ENCODE data around the gene SCN8A. TPM values are rescaled to one million over a fixed set of nuclear protein-coding genes. Genes with fewer than 3 reads are reported as not detected.

The SCN8A gene
- total RNA-seq (under 1 TPM; 0.05 to 0.44 (median 0.26) TPM), polyA plus RNA-seq (under 1 TPM; 0.03 to 0.08 (median 0.05) TPM)
- long read RNA-seq, donor 1 = 0 reads
- long read RNA-seq, donor 2 = 0 reads

DNA sequence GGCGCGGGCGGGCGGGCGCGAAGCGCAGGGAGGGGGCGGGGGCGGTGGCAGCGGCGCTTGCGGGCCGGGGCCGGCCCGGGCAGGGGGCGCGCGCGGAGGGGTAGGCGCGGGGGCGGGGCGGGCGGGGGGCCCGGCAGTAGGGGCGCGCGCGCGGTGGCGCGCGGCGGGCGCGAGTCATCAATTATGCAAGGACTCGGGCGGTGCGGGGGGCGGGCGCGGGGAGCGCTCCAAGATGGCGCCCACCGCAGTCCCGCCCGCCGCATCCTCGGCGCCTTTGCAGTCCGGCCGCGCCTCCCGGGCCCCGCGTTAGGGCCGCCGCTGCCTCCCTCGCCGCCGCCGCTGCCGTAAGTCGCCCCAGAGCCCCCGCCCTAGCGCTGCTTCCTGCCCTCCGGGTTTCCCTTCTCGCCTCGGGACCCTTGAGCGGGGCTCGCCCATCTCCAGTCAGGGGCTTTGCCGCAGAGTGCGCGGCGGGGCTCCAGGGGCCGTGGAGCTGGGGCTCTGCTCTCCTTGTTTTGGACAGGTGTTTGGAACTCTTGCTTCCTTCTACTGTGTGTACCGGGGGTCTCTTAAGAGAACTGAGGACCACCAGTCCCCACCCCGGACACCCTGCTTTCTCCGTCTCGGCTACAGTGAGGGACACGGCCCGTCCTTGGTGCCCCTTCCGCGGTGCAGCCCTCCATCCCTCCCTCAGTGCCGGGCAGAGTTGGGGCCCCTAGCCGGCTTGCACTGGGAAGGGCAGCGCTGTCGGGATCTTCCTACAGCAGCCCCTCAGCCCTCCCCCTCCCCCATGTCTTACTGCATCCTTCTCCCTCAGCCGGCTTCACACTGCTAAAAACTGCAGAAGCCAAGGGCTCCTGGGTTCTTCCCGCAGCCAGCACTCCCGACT is at the start of gene SCN8A:
Gene SCN8A (plus strand): TSS at position 218 of the 886 bp plus-strand sequence. CDS start 71,585 bp downstream, outside the sequence.
- peak within 1 kb of the TSS; percentile 69 for H3K4me3 ChIP-seq
- intact Hi-C loops (cut with DNase I) = no loop called here
- 0 to 2% (median 0%) methylated on average over 31 to 85 of the region's 91 CpGs for WGBS, 3 donors
- H3K4me1 ChIP-seq = no peaks in the 10 kb centered on the region
- H3K27me3 ChIP-seq (ENCODE audit: insufficient read depth in 3 of 3, low read length in 2 of 3) = peaks cover 5 to 53% (median 7%) of the 10 kb centered on the region in 3 donors
- ATAC-seq (no peak), DNase-seq (peak; percentile 27 to 54)
- TF ChIP-seq, protein P1, sequence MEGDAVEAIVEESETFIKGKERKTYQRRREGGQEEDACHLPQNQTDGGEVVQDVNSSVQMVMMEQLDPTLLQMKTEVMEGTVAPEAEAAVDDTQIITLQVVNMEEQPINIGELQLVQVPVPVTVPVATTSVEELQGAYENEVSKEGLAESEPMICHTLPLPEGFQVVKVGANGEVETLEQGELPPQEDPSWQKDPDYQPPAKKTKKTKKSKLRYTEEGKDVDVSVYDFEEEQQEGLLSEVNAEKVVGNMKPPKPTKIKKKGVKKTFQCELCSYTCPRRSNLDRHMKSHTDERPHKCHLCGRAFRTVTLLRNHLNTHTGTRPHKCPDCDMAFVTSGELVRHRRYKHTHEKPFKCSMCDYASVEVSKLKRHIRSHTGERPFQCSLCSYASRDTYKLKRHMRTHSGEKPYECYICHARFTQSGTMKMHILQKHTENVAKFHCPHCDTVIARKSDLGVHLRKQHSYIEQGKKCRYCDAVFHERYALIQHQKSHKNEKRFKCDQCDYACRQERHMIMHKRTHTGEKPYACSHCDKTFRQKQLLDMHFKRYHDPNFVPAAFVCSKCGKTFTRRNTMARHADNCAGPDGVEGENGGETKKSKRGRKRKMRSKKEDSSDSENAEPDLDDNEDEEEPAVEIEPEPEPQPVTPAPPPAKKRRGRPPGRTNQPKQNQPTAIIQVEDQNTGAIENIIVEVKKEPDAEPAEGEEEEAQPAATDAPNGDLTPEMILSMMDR (IDR thresholded peaks at IDR 0.05) = no peak
- no peaks in the 10 kb centered on the region for H3K9me3 ChIP-seq
- H3K36me3 ChIP-seq (ENCODE audit: insufficient read depth in 1 of 2, low read depth in 1 of 2) = no peaks in the 10 kb centered on the region
- H3K27ac ChIP-seq = no peak within 1 kb of the TSS

DNA sequence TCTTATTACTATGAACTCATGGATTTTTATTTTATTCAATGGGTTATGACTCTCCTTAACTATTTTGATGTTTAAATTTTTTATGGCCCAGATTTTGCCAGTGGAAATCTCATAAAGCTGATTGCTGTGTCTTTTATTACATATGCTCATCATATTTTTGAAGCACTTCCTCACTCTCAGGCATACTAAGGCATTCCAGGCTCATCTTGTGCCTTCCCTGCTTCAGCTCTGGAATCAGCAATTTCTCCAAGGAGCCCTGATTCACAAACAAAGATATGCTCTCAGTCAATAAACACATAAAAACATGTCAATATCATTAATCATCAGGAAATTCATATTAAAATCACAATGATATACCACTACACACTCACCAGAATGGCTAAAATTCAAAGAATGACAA is 44.9 kb upstream of the SCN8A start:
- intact Hi-C loops (cut with DNase I) = no loop called here
- H3K9me3 ChIP-seq = no peaks in the 10 kb centered on the region
- H3K36me3 ChIP-seq (ENCODE audit: insufficient read depth in 1 of 2, low read depth in 1 of 2) = no peaks in the 10 kb centered on the region
- ATAC-seq (no peak), DNase-seq (no peak)
- no peaks in the 10 kb centered on the region for H3K4me1 ChIP-seq
- no peak overlapping the region for H3K27ac ChIP-seq
- TF ChIP-seq, protein P1 (IDR thresholded peaks at IDR 0.05) = no peak
- H3K4me3 ChIP-seq = no peak overlapping the region
- peaks cover 0 to 37% (median 2%) of the 10 kb centered on the region in 3 donors for H3K27me3 ChIP-seq (ENCODE audit: insufficient read depth in 3 of 3, low read length in 2 of 3)

DNA sequence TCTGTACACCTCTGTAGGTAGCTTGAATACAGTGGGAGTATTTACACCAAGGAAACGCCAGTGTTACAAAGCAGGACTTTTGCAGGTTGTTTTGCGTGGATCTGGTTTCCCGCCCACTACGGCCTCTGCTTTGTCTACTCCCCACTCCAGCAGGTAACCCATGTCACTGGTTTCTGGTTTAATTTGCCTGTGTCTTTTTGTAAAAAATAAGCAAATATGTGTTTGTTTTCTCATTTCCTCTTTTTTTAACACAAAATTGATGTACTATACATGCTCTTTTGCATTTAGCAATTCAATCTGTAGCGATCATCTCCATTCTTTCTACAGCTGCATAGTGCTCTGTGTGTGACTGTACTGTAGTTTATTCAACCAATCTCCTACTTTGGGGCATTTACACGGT is 43.4 kb upstream of the SCN8A start:
- Histone ChIP-seq H3K9me3 (no peaks in the 10 kb centered on the region), H3K4me1 (no peaks in the 10 kb centered on the region), H3K36me3 (ENCODE audit: insufficient read depth in 1 of 2, low read depth in 1 of 2) (no peaks in the 10 kb centered on the region), H3K27ac (no peak overlapping the region), H3K27me3 (ENCODE audit: insufficient read depth in 3 of 3, low read length in 2 of 3) (peaks cover 0 to 39% (median 4%) of the 10 kb centered on the region in 3 donors), H3K4me3 (no peak overlapping the region)
- 79 to 80% (median 80%) methylated on average over 6 of the region's 6 CpGs for WGBS, 3 donors
- TF ChIP-seq, protein P1 (IDR thresholded peaks at IDR 0.05) = no peak
- DNase-seq = no peak
- intact Hi-C loops (cut with DNase I) = no loop called here
- ATAC-seq = no peak

DNA sequence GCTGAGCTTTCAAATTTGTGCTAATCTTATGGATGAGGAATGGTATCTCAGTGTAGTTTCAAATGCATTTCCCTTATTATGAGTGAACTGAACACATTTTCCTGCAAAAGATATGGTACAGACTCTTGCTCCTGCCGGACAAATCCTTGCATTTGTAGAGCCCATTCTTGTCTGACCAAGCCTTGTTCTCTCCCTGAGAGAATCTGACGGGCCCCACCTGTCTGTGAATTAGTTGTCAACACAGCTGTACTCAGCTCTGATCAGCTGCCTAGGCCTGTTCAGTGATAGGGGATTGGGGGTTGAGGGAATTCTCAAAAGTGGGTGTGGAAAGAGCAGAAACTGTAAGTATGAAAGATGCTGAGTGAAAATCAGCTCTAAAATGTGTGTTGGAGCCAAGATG is 42.8 kb upstream of the SCN8A start:
- peaks cover 0 to 32% (median 4%) of the 10 kb centered on the region in 3 donors for H3K27me3 ChIP-seq (ENCODE audit: insufficient read depth in 3 of 3, low read length in 2 of 3)
- TF ChIP-seq, protein P1 (IDR thresholded peaks at IDR 0.05) = no peak
- WGBS, 3 donors = 37 to 40% (median 39%) methylated on average over 2 of the region's 2 CpGs
- H3K9me3 ChIP-seq = no peaks in the 10 kb centered on the region
- no peak overlapping the region for H3K4me3 ChIP-seq
- no peaks in the 10 kb centered on the region for H3K4me1 ChIP-seq
- DNase-seq (no peak), ATAC-seq (no peak)
- H3K27ac ChIP-seq = no peak overlapping the region
- intact Hi-C loops (cut with DNase I) = no loop called here
- H3K36me3 ChIP-seq (ENCODE audit: insufficient read depth in 1 of 2, low read depth in 1 of 2) = no peaks in the 10 kb centered on the region

All from psoas muscle (tissue), 8 donors.